ENCODE measurements around the gene DNAH8. TPM values are rescaled to one million over a fixed set of nuclear protein-coding genes. Genes with fewer than 3 reads are reported as not detected.

Gene DNAH8
- total and polyA plus RNA-seq, 2 donors (not counting 3 experiments of a cell fraction or from before 2014, with no cell fraction given): 0.29 to 0.61 TPM

- ChIA-PET CTCF (no interaction called here), POLR2A (no interaction called here)
- no peak overlapping the region for H2AFZ ChIP-seq (ENCODE audit: low read depth, low read length)
- H3K4me1 ChIP-seq (ENCODE audit: control insufficient read depth, extremely low read depth, insufficient read depth, low read length): no peaks in the 10 kb centered on the region
- dilution Hi-C loops (cut with MboI; ENCODE audit: extremely low pct_ligation_motif_present, low sequenced_read_pairs) (no loop called here), intact Hi-C loops (cut with micrococcal nuclease) (no loop called here)
- no peak for DNase-seq (ENCODE audit: low read depth, low spot score)
- peaks cover 0 to 2% of the 10 kb centered on the region in 2 experiments for H3K27me3 ChIP-seq (ENCODE audit: control insufficient read depth in 2 of 2, insufficient read depth in 2 of 2, low read length in 2 of 2)
- no peak for TF ChIP-seq CTCF (IDR thresholded peaks at IDR 0.05; ENCODE audit: extremely low read depth in 1 of 2, insufficient read depth in 1 of 2, low read depth in 1 of 2, low read length in 2 of 2)
- no peak for TF ChIP-seq FOS (IDR thresholded peaks at IDR 0.05; ENCODE audit: borderline replicate concordance, insufficient read depth, low read length)
- TF ChIP-seq MAX (IDR thresholded peaks at IDR 0.05; ENCODE audit: insufficient read depth, insufficient read length): no peak
- TF ChIP-seq EZH2 (IDR thresholded peaks at IDR 0.05; ENCODE audit: borderline replicate concordance, low read depth, low read length, severe bottlenecking): no peak
- no peak for TF ChIP-seq JUN (IDR thresholded peaks at IDR 0.05; ENCODE audit: borderline replicate concordance, insufficient read depth, insufficient read length, low read depth)
- TF ChIP-seq POLR2AphosphoS5 (IDR thresholded peaks at IDR 0.05; ENCODE audit: insufficient read depth, low read depth, low read length): no peak
- TF ChIP-seq MYC (IDR thresholded peaks at IDR 0.05; ENCODE audit: low read depth, low read length): no peak
- TF ChIP-seq POLR2A (IDR thresholded peaks at IDR 0.05; ENCODE audit: low read depth, low read length): no peak
- no peak for TF ChIP-seq GATA2 (IDR thresholded peaks at IDR 0.05; ENCODE audit: insufficient read depth, insufficient read length, low read depth, low read length)
- H3K4me2 ChIP-seq (ENCODE audit: insufficient read depth, low read length): no peak overlapping the region
- no peak for FAIRE-seq
- H3K79me2 ChIP-seq (ENCODE audit: control insufficient read depth, insufficient read depth, low read length): no peaks in the 10 kb centered on the region
- H3K9me3 ChIP-seq (replicated peaks; ENCODE audit: control insufficient read depth, insufficient read depth, low read length): no peaks in the 10 kb centered on the region
- BruUV-seq (replicated peaks): no TSS peak
- H3K27ac ChIP-seq (ENCODE audit: insufficient read depth, low read depth, low read length): no peak overlapping the region
- no peak overlapping the region for H3K4me3 ChIP-seq (replicated peaks in 1 of 3; ENCODE audit: insufficient read depth in 1 of 3, low read depth in 1 of 3, low read length in 3 of 3)
- no peak overlapping the region for H3K9ac ChIP-seq (replicated peaks; ENCODE audit: extremely low read depth, insufficient read depth, low read length)
- H3K9me1 ChIP-seq (replicated peaks; ENCODE audit: control insufficient read depth, extremely low read depth, insufficient read depth, low read length): no peaks in the 10 kb centered on the region
- no peaks in the 10 kb centered on the region for H3K36me3 ChIP-seq (ENCODE audit: control insufficient read depth in 2 of 2, extremely low read depth in 1 of 2, insufficient read depth in 2 of 2, low read length in 2 of 2)
- H4K20me1 ChIP-seq (replicated peaks; ENCODE audit: control insufficient read depth, extremely low read depth, insufficient read depth, low read length): no peaks in the 10 kb centered on the region
Observed at GRCh38 chr6:38907264-38907663, 192.2 kb downstream of the DNAH8 start.
